Measurements from ENCODE around the gene RBM12. TPM values are rescaled to one million over a fixed set of nuclear protein-coding genes. Genes with fewer than 3 reads are reported as not detected.

RBM12 gene
- total and polyA plus RNA-seq, 12 donors, result 6.0 to 63.0 (median 51.5) TPM

- intact Hi-C loops (cut with DNase I), result loop anchor here in 8 of 10 donors (2.0 to 10.0 kb wide), 6 partner anchors 46 to 199 kb away; partner anchors contain the start of genes SPAG4 (in 6 of the 8) and ERGIC3 (in 2 of the 8)
- peak; percentile 2 to 45 (median 32) for ATAC-seq
- TF ChIP-seq CTCF (IDR thresholded peaks at IDR 0.05), result no peak
- Histone ChIP-seq H3K4me3 (peak overlapping the region; percentile 68 to 96 (median 79)), H3K9me3 (no peaks in the 10 kb centered on the region), H3K4me1 (peaks cover 3 to 54% (median 43%) of the 10 kb centered on the region in 9 donors), H3K27me3 (no peaks in the 10 kb centered on the region), H3K27ac (peak overlapping the region; percentile 90 to 100 (median 97)), H3K36me3 (peaks cover 0 to 15% (median 4%) of the 10 kb centered on the region in 9 donors)
- WGBS, 2 donors, result 0 to 1% methylated on average over 28 of the region's 28 CpGs
- peak in 1 of 2 donors; percentile 36 for DNase-seq
These were observed 909 bp downstream of the RBM12 start for GRCh38 chr20:35663516-35664465.

GRCh38 chr20:35662551-35662950 lies 2.1 kb downstream of the RBM12 start:
- Histone ChIP-seq H3K27ac (peak overlapping the region in 1 of 10 donors; percentile 97), H3K4me3 (peak overlapping the region in 7 of 10 donors; percentile 68 to 96 (median 81)), H3K4me1 (peaks cover 3 to 65% (median 53%) of the 10 kb centered on the region in 9 donors), H3K9me3 (no peaks in the 10 kb centered on the region), H3K36me3 (peaks cover 0 to 4% (median 0%) of the 10 kb centered on the region in 9 donors), H3K27me3 (no peaks in the 10 kb centered on the region)
- intact Hi-C loops (cut with DNase I), result loop anchor here in 6 of 10 donors (5.0 to 10.0 kb wide), 5 partner anchors 45 to 198 kb away; partner anchors contain the start of genes SPAG4 (in 6 of the 6) and ERGIC3 (in 2 of the 6)
- ATAC-seq, result no peak
- WGBS, 2 donors, result 24 to 35% methylated on average over 2 of the region's 2 CpGs
- DNase-seq, result no peak
- TF ChIP-seq CTCF (IDR thresholded peaks at IDR 0.05), result no peak

- H3K9me3 ChIP-seq, result no peaks in the 10 kb centered on the region
- DNase-seq (no peak), ATAC-seq (no peak)
- no peak for TF ChIP-seq CTCF (IDR thresholded peaks at IDR 0.05)
- H3K36me3 ChIP-seq, result peaks cover 0 to 10% (median 0%) of the 10 kb centered on the region in 9 donors
- WGBS, 2 donors, result 37% methylated on average over 3 of the region's 3 CpGs
- no peaks in the 10 kb centered on the region for H3K27me3 ChIP-seq
- H3K4me1 ChIP-seq, result peaks cover 3 to 71% (median 59%) of the 10 kb centered on the region in 9 donors
- intact Hi-C loops (cut with DNase I), result loop anchor here in 6 of 10 donors (5.0 to 10.0 kb wide), 5 partner anchors 45 to 197 kb away; partner anchors contain the start of genes SPAG4 (in 6 of the 6) and ERGIC3 (in 2 of the 6)
- peak overlapping the region in 2 of 10 donors; percentile 2 to 5 for H3K27ac ChIP-seq
- peak overlapping the region in 6 of 10 donors; percentile 68 to 96 (median 81) for H3K4me3 ChIP-seq
These were observed 2.8 kb downstream of the RBM12 start for GRCh38 chr20:35661908-35662307.

- Histone ChIP-seq H3K27me3 (no peaks in the 10 kb centered on the region), H3K27ac (peak overlapping the region in 1 of 10 donors; percentile 11), H3K9me3 (no peaks in the 10 kb centered on the region), H3K4me3 (peak overlapping the region in 2 of 10 donors; percentile 75 to 96), H3K4me1 (peaks cover 3 to 78% (median 65%) of the 10 kb centered on the region in 9 donors), H3K36me3 (peaks cover 0 to 18% (median 0%) of the 10 kb centered on the region in 9 donors)
- TF ChIP-seq CTCF (IDR thresholded peaks at IDR 0.05), result no peak
- DNase-seq, result no peak
- intact Hi-C loops (cut with DNase I), result loop anchor here in 6 of 10 donors (5.0 to 10.0 kb wide), 5 partner anchors 44 to 196 kb away; partner anchors contain the start of genes SPAG4 (in 6 of the 6) and ERGIC3 (in 2 of the 6)
- 87% methylated on average over 2 of the region's 2 CpGs for WGBS, 2 donors
- ATAC-seq, result no peak
These were observed 3.6 kb downstream of the RBM12 start for GRCh38 chr20:35661053-35661452.

All from heart right ventricle (tissue), 16 donors.